Activated T-cell treated with anti-CD3 and anti-CD28 coated beads for 24 hours (primary cell): ENCODE data around the gene SLC16A3.
"Not testable (repeated sequence)": the region's sequence is repeated elsewhere in the genome, so short reads cannot be mapped to it uniquely, and the experiment has no call there.

Experiments used
- DNase-seq: peaks from one replicate; pipeline ENCODE4 v3.0.0-alpha.2; 2020; ENCODE audit warnings: low read depth

Gene SLC16A3

GRCh38 chr17:82228842-82229697 lies at the start of gene SLC16A3:
Gene SLC16A3 (plus strand): TSS chr17:82229042. CDS start chr17:82236009, 6,967 bp downstream.
- peak; percentile 38 for DNase-seq

DNA sequence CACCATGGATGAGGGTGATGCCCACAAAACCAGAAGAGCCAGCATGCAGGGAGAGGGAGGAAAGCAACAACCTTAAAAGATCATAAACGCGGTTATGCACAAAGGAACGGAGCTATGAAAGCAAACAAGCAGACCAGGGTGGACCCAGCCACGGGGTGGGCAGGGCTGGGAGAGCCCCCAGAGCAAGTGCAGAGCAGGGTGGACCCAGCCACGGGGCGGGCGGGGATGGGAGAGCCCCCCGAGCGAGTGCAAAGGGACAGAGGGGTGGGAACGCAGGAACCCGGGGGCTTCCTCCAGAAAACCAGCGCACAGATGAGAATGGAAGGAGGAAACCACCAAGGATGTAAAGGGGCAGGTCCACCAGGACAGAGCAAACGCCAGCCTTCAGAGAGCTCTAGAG lies 49.4 kb upstream of the SLC16A3 start:
- no peak for DNase-seq

DNA sequence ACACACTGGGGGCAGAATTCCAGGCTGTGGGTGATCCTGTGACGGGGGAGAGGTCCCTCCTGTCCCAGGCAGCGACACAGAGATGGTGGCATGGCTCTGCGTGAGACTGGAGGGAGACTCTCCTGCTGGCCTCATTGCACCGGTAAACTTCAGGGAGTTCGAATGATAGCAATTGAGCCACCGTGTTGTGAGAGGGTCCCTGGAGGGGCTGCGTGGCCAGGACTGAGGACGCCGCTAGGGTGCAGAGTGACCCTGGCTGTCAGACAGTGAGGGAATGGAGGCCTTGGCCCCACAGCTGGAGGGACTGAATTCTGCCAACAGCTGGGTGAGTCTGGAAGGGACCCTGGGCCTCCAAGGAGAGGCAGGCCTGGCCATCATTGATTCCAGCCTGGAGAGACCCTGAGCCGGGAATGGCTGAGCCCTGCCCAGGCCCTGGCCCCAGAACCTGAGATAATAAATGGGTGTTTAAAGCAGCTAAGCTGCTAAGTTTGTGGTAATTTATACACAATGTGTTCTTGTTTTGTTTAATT lies 48.8 kb upstream of the SLC16A3 start:
- no peak for DNase-seq

DNA sequence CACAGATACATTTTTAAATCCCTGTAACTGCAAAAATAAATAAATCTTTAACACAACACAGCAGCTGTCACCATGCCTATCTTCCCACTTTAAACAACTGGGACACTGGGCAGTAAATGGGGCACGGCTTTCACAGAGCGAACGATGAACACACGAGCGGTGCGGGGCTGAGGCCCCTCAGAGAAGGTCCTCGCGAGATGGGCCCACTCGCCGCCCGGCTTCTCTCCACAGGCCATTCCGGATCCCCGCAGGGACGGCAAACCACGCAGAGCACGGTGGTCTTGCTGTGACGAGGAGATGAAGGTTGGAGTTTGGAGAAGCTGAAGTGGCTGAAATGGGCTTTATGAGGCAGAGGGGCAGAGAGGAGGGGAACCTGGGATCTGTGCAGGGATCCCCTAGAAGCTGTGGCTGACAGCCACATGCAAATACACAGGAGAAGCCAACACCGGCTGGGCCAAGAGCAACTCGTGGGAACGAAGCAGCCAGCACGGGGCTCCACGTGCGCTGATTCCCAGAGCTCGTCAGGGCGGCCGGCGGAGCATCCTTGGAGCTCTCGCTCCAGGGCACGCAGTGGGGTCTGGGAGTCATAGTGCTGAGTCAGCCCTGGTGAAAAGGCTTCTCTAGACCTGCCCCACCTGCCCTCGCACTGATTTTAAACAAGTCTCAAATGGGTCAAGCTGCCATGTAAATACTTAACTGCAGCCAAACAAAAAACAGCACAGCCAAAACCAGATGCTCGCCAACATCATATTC lies 47.9 kb upstream of the SLC16A3 start:
- DNase-seq = no peak

DNA sequence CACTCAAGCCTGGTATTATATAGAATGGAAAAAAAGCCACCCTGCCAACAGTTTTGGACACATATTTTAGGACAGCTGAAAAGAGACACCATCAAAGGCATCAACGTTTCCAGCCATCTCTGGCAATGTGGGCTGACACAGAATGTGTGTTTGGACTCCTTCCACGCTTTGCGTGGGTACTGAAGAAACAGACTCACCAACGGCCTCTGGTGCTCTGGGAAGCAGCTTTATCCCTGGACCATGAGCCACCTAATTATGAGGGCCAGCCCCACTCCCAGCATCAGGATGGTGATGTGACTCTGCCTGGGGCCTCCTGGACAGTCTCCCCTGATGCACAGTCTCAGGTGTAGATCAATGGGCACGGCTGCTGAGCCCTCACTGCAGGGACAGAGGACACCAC lies 44.1 kb upstream of the SLC16A3 start:
- DNase-seq = no peak

DNA sequence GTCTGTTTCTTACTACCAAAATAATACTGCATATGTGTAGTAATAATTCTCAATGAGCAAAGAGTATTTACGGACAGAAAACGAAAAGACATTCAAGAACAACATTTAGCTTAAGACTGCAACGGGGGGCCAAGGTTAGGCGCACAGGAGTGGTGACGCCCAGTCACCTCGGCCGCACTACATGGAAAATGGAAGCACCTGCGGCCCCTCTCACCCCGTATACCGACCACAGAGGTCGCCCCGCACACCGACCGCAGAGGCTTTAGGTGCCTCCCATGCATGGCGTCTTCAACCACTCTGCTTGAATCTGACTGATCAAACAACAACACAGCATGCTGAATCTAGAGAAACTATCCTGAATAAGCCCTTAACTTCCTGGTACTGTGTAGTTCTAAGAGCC lies 42.6 kb upstream of the SLC16A3 start:
- no peak for DNase-seq

GRCh38 chr17:82187500-82187899 lies 41.3 kb upstream of the SLC16A3 start:
- DNase-seq = no peak

- no peak for DNase-seq
These were observed 40.6 kb upstream of the SLC16A3 start for GRCh38 chr17:82188001-82188961.

DNA sequence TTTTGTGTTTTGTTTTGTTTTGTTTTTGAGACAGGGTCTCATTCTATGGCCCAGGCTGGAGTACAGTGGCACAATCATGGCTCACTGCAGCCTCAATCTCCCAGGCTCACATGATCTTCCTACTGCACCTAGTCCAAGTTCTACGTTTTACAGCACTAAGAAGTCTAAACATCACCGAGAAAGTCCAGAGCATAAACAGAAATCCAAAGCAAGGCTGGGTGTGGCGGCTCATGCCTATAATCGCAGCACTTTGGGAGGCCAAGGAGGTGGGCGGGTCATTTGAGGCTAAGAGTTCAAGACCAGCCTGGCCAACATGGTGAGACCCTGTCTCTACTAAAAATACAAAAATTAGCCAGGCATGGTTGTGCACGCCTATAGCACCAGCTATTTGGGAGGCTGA lies 35.8 kb upstream of the SLC16A3 start:
- not testable (repeated sequence) for DNase-seq

GRCh38 chr17:82193520-82194220 lies 35.2 kb upstream of the SLC16A3 start:
- DNase-seq = no peak

GRCh38 chr17:82194765-82195164 lies 34.1 kb upstream of the SLC16A3 start:
- no peak for DNase-seq

GRCh38 chr17:82195675-82196672 lies 32.9 kb upstream of the SLC16A3 start:
- no peak for DNase-seq

DNA sequence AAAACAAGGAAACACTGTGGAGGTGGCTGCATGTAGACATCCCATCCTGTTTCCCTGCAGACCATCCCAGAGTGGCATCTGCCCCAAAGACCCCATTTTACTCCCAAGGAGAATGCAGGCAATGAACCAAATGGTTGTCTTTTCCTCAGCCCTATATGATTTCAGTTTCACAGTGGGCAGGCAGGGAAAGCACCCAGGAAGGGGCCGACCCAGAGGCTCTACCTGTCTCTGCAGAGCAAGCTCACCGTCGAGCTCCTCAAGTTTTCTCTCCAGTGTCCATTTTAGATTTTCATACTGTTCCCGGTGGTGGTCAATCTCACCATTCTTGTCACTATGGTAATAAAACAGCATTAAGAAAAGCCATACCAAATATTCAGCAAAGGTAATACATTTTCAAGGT lies 30.8 kb upstream of the SLC16A3 start:
- DNase-seq = no peak

DNA sequence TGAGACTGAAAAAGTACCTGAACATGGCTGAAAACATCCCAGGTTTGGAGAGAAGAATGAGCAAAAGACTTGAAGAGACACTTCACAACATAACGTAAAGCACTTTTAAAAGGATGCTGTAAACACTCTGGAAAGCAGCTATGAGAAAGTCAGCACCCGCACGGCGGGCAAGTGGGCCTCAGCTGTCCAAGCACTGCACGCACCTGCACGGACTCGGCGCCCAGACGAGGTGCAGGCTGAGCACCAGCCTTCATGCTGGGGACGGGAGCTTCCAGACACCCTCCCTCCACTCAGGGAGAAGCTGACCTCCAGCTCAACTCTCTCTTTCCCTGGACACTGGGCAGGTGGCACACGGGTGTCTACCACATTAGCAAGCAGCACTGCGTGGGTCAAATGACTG lies 29.3 kb upstream of the SLC16A3 start:
- DNase-seq = no peak

DNA sequence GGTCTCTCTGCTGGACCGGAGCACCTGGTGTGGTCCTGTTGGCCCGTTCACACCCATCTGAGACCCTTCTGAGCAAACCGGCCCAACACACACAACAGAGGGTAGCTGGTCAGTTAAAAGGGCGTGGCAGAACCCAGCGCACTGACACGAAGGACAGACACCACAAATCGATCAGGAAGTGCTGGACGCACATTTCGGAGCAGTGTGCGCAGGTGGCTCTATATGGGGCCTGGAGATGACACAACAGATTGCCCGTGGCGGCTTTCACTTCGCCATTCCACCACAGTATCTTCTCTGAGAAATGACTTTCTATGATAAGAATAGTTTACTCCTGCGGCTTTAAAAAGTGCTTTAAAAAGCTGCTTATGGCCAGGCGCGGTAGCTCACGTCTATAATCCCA lies 28.7 kb upstream of the SLC16A3 start:
- no peak for DNase-seq

DNA sequence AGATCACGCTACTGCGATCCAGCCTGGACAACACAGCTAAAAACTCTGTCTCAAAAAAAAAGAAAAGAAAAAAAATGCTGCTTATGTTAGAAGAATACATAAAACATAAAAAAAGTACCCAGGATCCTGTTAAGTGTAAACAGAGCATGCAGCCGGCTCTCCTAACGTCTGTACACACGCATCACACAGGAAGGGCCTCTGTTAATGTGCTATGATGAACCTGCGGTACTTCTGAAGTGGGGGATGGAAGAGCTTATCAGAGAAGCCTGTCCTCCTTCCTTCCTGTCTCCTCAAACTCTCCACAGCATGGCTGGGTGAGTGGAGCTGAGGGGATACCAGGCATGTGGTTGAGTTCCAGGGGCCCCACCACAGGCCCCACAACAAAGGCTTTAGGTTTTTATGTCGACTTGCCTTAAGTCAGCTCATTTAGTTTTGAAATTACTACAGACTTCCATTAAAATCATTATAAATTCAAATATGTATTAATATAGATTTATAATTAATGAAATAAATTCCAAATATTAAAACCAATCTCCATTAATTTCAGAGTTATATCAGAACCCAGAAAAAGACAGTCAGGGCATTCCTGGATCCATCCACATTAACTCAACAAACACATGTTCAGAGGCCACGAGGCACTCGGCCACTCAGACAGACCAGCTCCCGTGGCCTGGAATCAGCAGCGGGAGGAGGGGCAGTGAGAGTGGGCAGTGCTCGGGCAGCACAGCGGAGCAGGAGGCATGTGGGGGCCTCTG lies 27.9 kb upstream of the SLC16A3 start:
- DNase-seq = peak; percentile 60

GRCh38 chr17:82201498-82201910 lies 27.3 kb upstream of the SLC16A3 start:
- DNase-seq = no peak

- no peak for DNase-seq
These were observed 25.9 kb upstream of the SLC16A3 start for GRCh38 chr17:82202981-82203380.

DNA sequence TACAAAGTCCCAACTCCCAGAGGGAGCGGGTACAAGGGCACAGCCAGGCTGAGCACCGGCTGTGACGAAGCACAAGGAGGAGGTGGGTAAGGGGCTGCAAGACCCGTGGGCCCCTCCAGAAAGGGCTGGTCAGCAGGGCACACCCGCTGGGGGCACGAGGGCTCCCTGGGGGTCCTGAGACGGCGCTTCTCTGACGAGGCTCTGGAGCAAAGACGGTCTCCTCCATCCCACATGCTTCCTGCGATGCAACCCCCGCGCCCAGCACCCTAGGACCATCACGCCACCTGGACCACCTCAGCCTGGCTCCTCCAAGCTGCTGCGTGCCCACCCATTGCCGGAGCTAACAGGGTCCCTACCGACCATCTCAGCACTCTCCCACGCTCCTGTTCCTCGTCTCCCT lies 24.9 kb upstream of the SLC16A3 start:
- no peak for DNase-seq
